HG03460 (cell line): Measurements from ENCODE around the gene IL17A.
A peak's percentile ranks its signal among the peaks of the same experiment; 100 is the strongest.

Experiments
- ATAC-seq: cut with Tn5 transposase; IDR thresholded peaks from one replicate; pipeline ENCODE4 v1.9.1; 2021; ENCODE audit not compliant: unreplicated experiment

IL17A gene

DNA sequence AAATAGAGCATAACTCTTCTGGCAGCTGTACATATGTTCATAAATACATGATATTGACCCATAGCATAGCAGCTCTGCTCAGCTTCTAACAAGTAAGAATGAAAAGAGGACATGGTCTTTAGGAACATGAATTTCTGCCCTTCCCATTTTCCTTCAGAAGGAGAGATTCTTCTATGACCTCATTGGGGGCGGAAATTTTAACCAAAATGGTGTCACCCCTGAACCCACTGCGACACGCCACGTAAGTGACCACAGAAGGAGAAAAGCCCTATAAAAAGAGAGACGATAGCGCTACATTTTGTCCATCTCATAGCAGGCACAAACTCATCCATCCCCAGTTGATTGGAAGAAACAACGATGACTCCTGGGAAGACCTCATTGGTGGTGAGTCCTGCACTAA lies at the start of gene IL17A:
Gene IL17A, plus strand, starts transcription at position 301 of the 400 bp plus-strand sequence. Its CDS starts 57 bp downstream, at position 358.
- no peak for ATAC-seq

GRCh38 chr6:52136934-52137467 lies 49.2 kb upstream of the IL17A start:
- no peak for ATAC-seq

DNA sequence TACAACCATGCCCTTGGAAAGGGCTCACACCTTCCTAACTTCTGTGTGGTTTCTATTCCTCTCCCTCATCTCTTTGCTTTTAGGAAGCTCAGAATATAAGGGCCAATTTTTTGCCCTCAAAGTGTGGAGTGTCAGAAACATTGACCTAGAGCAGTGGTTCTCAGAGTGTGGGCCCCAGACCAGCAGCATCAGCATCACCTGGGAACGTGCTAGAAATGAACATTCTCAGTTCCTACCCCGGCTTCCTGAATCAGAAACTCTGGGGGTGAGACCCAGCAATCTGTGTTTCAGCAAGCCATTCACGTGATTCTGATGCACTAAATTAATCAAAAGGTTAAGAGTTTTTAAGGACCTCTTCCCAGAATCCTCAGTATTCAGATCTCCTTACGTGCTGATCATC lies 47.9 kb upstream of the IL17A start:
- no peak for ATAC-seq

DNA sequence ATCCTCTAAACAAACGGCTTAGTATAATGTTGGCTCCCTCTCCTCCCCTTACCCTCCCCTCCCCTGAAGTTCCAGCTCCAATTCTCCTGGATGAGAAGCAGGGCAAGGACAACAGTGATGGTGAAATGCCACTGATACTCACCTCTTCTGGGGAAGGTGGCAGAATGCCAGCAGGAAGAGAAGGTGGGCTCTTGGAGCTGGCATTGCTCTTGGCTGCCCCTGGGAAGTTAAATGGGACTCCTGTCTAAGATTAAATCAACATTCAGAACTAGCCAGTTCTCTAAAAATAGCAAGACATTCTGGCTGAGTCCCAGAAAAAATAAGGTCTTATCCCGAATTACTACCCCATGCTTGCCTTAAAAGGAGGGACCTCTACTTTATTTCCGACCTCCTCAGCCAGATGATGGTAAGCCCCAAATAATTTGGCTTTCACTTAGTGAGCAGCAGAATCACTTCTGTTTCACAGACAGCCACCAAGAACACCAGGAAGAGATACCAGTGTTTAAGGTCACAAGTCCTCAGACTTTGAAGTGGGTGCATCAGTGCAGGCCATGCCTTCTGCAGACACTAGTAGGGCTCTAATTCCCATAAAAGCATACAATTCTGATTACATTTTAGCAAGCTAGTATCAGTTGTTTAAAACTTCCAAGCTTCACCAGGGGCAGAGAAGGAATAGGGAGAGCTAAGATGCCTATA lies 46.0 kb upstream of the IL17A start:
- no peak for ATAC-seq

DNA sequence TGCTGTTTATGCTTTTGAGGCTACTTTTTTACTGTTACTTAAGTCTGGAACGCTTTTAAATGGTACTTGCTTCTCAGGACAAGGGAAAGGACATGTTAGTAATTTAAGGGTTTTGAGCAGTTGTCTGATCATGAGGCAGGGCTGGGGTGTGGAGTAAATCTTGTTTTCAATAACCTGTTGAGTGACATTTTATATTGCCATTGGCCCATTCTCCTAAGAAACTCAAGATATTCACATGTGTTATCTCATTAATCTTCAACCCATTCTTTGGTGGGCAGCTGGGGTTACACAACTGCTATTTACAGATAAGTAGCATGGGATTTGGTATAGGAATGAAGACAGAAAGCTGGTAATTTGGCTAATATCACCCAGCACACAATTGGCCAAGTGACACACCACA lies 44.6 kb upstream of the IL17A start:
- ATAC-seq: no peak

DNA sequence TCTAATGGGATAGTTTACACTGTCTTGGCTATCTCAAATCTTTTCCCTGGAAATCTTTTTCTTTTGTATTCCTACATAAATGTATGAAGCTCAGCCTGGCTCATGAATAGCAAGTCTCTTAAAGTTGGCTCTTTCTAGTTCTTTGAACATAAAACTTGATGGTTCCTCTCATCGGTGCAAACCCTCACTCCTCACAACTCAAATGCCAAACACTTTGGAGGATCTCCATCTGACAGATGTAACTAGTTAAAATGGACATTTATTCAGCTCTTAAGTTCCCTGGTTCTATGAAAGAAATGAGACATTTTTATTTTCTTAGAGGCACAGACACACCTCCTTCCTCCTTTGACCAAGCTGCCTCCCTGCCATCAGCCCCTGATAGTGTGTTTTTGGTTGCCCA lies 43.6 kb upstream of the IL17A start:
- ATAC-seq: no peak

DNA sequence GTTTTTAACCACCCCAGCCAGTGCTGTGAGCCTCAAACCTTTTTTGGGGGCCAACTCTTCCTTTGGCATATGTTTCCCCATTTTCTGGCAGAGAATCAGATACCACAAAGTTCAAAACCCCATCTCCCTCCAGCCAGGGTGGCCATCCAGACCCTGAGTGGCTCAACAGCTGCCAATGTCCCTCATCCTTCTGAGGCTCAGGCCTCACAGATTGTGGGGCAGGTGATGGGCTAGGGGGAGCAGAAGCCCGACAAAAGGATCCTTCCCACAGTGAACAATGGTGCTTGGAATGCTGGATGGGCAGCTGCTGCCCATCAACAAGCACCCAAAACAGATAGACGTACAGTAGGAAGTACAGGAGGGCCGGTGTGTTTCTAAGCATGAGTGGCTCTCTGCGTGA lies 42.6 kb upstream of the IL17A start:
- ATAC-seq: no peak

GRCh38 chr6:52144196-52145076 lies 41.7 kb upstream of the IL17A start:
- no peak for ATAC-seq

DNA sequence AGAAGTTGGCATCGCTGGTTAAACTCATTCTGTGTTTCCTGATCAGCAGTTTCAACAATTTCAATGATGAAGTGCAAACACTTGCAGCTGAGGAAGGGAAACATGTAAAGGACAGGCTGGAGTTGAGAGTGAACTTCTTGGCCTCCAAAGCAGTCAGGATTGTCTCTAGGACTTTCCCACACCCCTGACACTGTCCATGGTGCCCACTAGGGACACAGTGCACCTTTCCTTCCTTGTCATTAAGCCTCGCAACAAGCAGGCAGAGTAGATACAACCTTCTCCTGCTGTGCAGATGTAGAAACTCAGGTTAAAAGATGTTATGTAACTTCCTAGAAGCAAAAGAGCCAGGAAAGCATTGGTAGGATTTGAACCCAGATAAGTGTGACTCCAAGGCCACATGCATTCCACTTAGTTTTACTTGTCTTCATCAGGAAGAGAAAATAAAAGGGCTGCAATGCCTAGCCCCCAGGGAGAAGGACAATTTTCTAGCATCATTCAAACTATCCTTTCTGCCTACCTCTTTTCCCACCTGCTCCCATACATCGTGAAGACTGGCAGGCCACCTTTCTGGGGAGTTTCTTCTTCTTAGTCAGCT lies 39.2 kb upstream of the IL17A start:
- no peak for ATAC-seq

DNA sequence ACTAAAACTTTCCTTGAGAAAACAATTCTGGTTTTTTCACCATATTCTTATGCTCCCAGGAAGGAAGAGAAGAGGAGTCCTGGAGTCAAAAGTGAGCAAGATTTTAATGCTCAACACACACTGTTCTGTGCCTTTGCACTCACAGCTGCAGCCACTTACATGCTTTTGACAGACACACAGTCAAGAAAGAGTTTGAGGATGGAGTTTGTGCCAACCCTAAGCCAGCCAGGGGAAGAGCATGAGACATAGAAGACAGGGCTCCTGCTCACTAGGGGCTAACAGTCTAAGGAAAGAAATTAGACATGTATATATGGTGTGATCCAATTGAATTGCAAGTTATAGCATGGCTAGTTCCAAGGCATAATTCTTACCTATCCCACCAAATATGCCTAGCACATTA lies 37.1 kb upstream of the IL17A start:
- ATAC-seq: no peak

GRCh38 chr6:52149949-52150348 lies 36.2 kb upstream of the IL17A start:
- no peak for ATAC-seq

GRCh38 chr6:52152070-52152423 lies 34.1 kb upstream of the IL17A start:
- ATAC-seq: no peak

DNA sequence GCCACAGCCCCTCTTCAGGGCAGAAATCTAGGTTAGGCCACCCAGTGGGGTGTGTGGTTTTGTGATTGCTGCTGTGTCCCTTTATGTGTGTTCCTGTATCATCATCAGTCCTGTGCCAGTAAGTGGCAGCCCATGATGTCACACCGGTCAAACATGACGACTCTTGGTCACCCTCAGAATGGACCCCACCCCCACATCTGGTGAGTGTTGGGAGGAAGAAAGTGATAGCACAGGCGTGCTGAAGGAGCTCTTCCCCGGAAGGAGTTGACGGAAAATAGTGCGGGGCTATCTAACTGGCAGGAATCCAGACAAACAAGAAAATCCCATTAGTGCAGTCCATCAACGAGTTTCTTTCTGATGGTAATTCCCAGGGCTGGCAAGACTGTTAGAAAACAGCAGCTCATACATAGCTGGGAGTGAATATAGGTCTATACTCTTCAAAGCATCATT lies 33.4 kb upstream of the IL17A start:
- no peak for ATAC-seq

DNA sequence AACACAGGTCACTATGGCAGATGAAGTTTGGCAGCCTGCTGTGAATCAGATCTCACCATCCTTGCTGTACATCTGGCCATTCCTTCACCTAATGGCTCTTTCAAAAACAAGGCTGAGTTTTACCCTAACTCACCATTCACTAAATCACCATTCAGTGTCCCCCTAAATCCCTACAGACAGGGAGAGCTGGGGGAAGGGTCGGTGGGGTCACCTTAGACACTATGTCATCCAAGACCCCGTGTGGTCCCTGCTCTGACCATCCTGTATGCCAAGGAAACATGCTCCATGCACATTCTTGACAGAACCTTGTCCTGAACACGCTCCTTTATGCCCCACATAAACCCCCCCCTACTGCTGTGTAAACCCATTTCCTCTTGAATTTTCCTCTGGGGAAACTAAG lies 31.8 kb upstream of the IL17A start:
- ATAC-seq: no peak

- peak; percentile 92 for ATAC-seq
Observed at GRCh38 chr6:52155791-52156576, 30.2 kb upstream of the IL17A start.

DNA sequence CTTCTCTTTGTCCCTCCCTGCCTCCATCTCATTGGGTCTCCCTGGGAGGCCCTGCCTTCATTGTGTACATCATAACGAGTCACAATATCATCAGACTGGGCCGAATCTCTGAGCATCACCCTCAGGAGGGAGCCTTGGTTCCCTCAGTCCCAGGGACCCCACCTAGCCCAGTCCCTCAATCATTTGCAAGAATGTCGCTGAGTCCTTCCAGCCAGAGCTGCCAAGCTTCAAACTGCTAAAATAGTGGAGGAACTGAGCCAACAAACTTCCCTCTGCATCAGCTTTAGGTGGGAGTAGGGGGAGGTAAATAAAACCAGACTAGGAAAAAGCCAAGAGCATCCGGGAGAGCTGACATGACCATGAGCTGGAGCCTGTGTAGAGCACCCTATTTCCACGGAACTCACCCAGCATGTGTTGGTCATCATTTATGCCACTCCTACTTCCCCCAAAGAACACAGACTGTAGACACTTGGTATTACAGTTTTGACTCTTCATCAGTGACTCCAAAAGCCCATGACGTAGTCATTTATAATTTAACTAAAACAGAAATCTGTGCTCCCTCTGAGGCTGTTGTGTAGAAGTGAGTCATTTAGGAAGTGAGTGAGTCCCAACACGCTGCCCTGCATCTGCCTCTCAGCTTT lies 28.8 kb upstream of the IL17A start:
- ATAC-seq: peak; percentile 44

DNA sequence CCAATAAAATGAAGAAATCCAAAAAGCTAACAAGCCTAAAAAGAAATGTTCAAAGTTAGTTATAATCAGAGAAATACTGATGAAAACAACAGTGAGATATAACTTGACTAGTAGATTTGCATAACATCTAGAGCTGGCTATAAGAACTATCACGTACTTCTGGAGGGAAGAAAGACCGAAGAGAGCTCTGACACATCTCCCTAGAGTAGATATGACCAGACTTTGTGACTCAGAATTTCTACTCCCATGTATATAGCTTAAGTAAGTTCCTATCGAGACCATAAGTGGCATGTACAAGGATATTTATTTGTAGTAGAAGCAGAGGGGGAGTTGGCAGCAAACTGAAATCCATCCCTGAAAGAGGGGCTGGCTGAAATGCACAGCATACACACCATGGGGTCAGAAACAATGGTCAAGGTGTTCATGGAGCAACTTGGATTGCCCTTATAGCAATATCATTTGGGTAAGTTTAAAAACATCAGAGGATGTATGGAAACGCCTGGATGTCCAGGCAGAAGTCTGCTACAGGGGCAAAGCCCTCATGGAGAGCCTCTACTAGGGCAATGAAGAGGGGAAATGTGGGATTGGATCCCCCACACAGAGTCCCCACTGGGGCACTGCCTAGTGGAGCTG lies 25.6 kb upstream of the IL17A start:
- no peak for ATAC-seq

DNA sequence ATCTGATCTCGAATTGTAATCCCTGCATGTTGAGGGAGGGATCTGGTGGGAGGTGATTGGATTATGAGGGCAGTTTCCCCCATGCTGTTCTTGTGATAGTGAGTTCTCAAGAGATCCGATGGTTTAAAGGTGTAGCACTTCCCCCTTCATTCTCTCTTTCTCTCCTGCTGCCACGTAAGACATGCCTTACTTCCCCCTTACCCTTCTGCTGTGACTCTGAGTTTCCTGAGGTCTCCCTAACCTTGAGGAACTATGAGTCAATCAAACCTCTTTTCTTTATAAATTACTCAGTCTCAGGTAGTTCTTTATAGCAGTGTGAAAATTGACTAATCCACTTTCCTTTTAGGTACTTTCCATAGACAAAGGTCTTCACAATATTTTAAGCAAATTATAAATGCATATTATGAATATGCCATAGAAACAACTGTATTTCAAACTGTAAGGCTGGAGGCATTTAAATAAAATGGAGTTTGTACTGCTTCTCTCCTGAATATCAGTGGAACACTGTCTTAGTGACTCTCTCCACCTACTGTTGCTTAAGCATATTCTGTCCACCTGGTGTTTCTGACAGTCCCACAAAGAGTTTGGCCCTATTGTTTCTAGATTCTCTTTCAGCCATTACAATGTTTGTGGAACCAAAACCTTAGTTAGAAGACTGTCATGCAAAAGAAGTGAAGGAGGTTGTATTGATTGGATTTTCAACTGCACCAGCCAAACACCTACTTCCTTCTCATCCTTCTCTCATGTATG lies 24.3 kb upstream of the IL17A start:
- no peak for ATAC-seq
